H1 (cell line): ENCODE measurements around the gene AREG. TPM values are rescaled to one million over a fixed set of nuclear protein-coding genes. Genes with fewer than 3 reads are reported as not detected.
"Not testable (repeated sequence)": the region's sequence is repeated elsewhere in the genome, so short reads cannot be mapped to it uniquely, and the experiment has no call there.

ENCODE experiments used
- CTCF ChIA-PET: fragments of 300-600 bp; sonication (Branson Sonifier 250); formaldehyde crosslinking; loops from one replicate; lab custom pipeline; 2021; ENCODE audit not compliant: partially characterized antibody; lab: Charles Lee
- POLR2A ChIA-PET: fragments of 300-600 bp; sonication (Branson Sonifier 250); formaldehyde crosslinking; loops from one replicate; lab custom pipeline; 2021; ENCODE audit warnings: inconsistent platforms; ENCODE audit not compliant: partially characterized antibody; lab: Charles Lee
- DNase-seq, 2 experiments: peaks; one replicate each; pipeline versions ENCODE4 v3.0.0 to v3.0.0-alpha.2; 2010 to 2022; ENCODE audit warnings: low spot score in 2 of 2, low read depth in 1 of 2, mixed read lengths in 1 of 2
- FAIRE-seq: peaks from 2 replicates; lab custom pipeline; 2011; peaks lifted over from hg19 to GRCh38; lab: Jason Lieb, UNC
- H2AFZ ChIP-seq: 2 replicates; pipeline ENCODE4 v1.8.1; 2012; ENCODE audit warnings: low read length, inconsistent platforms
- H2AK5ac ChIP-seq: 2 replicates; pipeline ENCODE4 v1.6.1; 2013; ENCODE audit warnings: low read depth, low read length
- H2BK120ac ChIP-seq: replicated peaks from 2 replicates; pipeline ENCODE3; 2013; ENCODE audit warnings: low read depth, low read length, inconsistent platforms
- H2BK12ac ChIP-seq: 2 replicates; pipeline ENCODE4 v1.6.1; 2013; ENCODE audit warnings: low read depth, low read length
- H2BK15ac ChIP-seq: 2 replicates; pipeline ENCODE4 v1.6.1; 2013; ENCODE audit warnings: low read length
- H2BK20ac ChIP-seq: 2 replicates; pipeline ENCODE4 v1.6.1; 2013; ENCODE audit warnings: low read length
- H2BK5ac ChIP-seq: 2 replicates; pipeline ENCODE4 v1.6.1; 2013; ENCODE audit warnings: low read depth, low read length
- H3K14ac ChIP-seq: 2 replicates; pipeline ENCODE4 v1.6.1; 2013; ENCODE audit warnings: inconsistent platforms; ENCODE audit not compliant: insufficient read length
- H3K18ac ChIP-seq: 2 replicates; pipeline ENCODE4 v1.6.1; 2013; ENCODE audit warnings: low read length; ENCODE audit errors: extremely low read depth
- H3K23ac ChIP-seq: 2 replicates; pipeline ENCODE4 v1.6.1; 2013; ENCODE audit warnings: inconsistent platforms; ENCODE audit not compliant: insufficient read length
- H3K23me2 ChIP-seq: 2 replicates; pipeline ENCODE4 v1.6.1; 2013; ENCODE audit warnings: low read depth, low read length
- H3K27ac ChIP-seq: 2 replicates; pipeline ENCODE4 v1.6.1; 2011; ENCODE audit warnings: low read depth, low read length, inconsistent platforms
- H3K27me3 ChIP-seq, 4 experiments: replicated peaks in 1 of 4; 1 replicate in 1 of 4; 2 replicates in 3 of 4; pipeline versions ENCODE4 v1.6.1 to v1.8.1; 2011 to 2013; ENCODE audit warnings: low read length in 3 of 4, mild to moderate bottlenecking in 3 of 4, inconsistent platforms in 2 of 4, mixed read lengths in 2 of 4, moderate library complexity in 1 of 4; ENCODE audit not compliant: control insufficient read depth in 3 of 4, insufficient read depth in 3 of 4; ENCODE audit errors: extremely low read depth in 1 of 4
- H3K36me3 ChIP-seq, 4 experiments: 2 replicates each; pipeline versions ENCODE4 v1.6.1 to v1.8.1; 2011 to 2013; ENCODE audit warnings: mild to moderate bottlenecking in 4 of 4, low read length in 3 of 4, moderate library complexity in 2 of 4, control low read depth in 1 of 4, inconsistent platforms in 1 of 4; ENCODE audit not compliant: insufficient read depth in 4 of 4, control insufficient read depth in 2 of 4
- H3K4ac ChIP-seq: replicated peaks from 2 replicates; pipeline ENCODE3; 2013; ENCODE audit warnings: low read length, low read depth, mixed read lengths, inconsistent platforms; ENCODE audit not compliant: insufficient read length
- H3K4me1 ChIP-seq, 4 experiments: replicated peaks in 1 of 4; 1 replicate in 1 of 4; 2 replicates in 3 of 4; pipeline versions ENCODE4 v1.6.1 to v1.8.1; 2011 to 2013; ENCODE audit warnings: low read length in 3 of 4, inconsistent platforms in 2 of 4, mixed read lengths in 1 of 4; ENCODE audit not compliant: insufficient read depth in 4 of 4, control insufficient read depth in 3 of 4
- H3K4me2 ChIP-seq, 2 experiments: 2 replicates each; pipeline versions ENCODE4 v1.6.1 to v1.8.1; 2011 to 2013; ENCODE audit warnings: low read depth in 2 of 2, low read length in 2 of 2, control low read depth in 1 of 2, inconsistent platforms in 1 of 2, mild to moderate bottlenecking in 1 of 2; ENCODE audit not compliant: insufficient read depth in 1 of 2
- H3K4me3 ChIP-seq, 4 experiments: fragments of 200-600, 300-600 bp in 1 of 4; sonication (generic), shearing (Covaris generic), sonication (Bioruptor Twin) in 1 of 4; 2 replicates each; pipeline versions ENCODE4 v1.5.1 to v1.8.1; 2011 to 2016; ENCODE audit warnings: low read length in 4 of 4, low read depth in 3 of 4, control low read depth in 2 of 4, inconsistent platforms in 2 of 4, mild to moderate bottlenecking in 2 of 4, mixed read lengths in 1 of 4, moderate library complexity in 1 of 4; ENCODE audit not compliant: insufficient read depth in 2 of 4; ENCODE audit errors: extremely low read depth in 1 of 4
- H3K56ac ChIP-seq: replicated peaks from 2 replicates; pipeline ENCODE3; 2013; ENCODE audit warnings: low read depth, mild to moderate bottlenecking, mixed read lengths, low read length, inconsistent platforms; ENCODE audit not compliant: insufficient read length
- H3K79me1 ChIP-seq: 2 replicates; pipeline ENCODE4 v1.6.1; 2013; ENCODE audit warnings: low read depth, low read length, control low read depth
- H3K79me2 ChIP-seq, 2 experiments: 2 replicates each; pipeline versions ENCODE4 v1.6.1 to v1.8.1; 2012 to 2013; ENCODE audit warnings: low read length in 2 of 2, mild to moderate bottlenecking in 2 of 2, inconsistent platforms in 1 of 2; ENCODE audit not compliant: insufficient read depth in 2 of 2, control insufficient read depth in 1 of 2
- H3K9ac ChIP-seq, 4 experiments: replicated peaks in 1 of 4; 1 replicate in 1 of 4; 2 replicates in 3 of 4; pipeline versions ENCODE4 v1.6.1 to v1.8.1; 2011 to 2013; ENCODE audit warnings: low read depth in 3 of 4, low read length in 3 of 4, control low read depth in 2 of 4, mild to moderate bottlenecking in 2 of 4, moderate library complexity in 2 of 4, inconsistent platforms in 1 of 4; ENCODE audit errors: extremely low read depth in 1 of 4
- H3K9me3 ChIP-seq, 2 experiments: 2 replicates each; pipeline versions ENCODE4 v1.6.1 to v1.8.1; 2012 to 2013; ENCODE audit warnings: mild to moderate bottlenecking in 2 of 2, moderate library complexity in 2 of 2, control low read depth in 1 of 2, inconsistent platforms in 1 of 2, low read depth in 1 of 2, low read length in 1 of 2, mixed read lengths in 1 of 2; ENCODE audit not compliant: insufficient read depth in 2 of 2
- H4K20me1 ChIP-seq, 2 experiments: replicated peaks in 1 of 2; 2 replicates each; pipeline versions ENCODE3 to v1.8.1; 2011 to 2013; ENCODE audit warnings: inconsistent platforms in 2 of 2, low read length in 2 of 2, mild to moderate bottlenecking in 1 of 2; ENCODE audit not compliant: insufficient read depth in 2 of 2, control insufficient read depth in 1 of 2
- H4K5ac ChIP-seq: 2 replicates; pipeline ENCODE4 v1.6.1; 2013; ENCODE audit warnings: low read length, low read depth, mixed read lengths, inconsistent platforms; ENCODE audit not compliant: insufficient read length
- H4K8ac ChIP-seq: 2 replicates; pipeline ENCODE4 v1.8.0; 2013; ENCODE audit warnings: mild to moderate bottlenecking, moderate library complexity, low read length, inconsistent platforms; ENCODE audit not compliant: insufficient read depth; ENCODE audit errors: extremely low read depth
- H4K91ac ChIP-seq: replicated peaks from 2 replicates; pipeline ENCODE3; 2013; ENCODE audit warnings: low read length, mixed read lengths, inconsistent platforms; ENCODE audit not compliant: insufficient read length
- WGBS, 2 experiments: shearing (Covaris generic) in 1 of 2; methylation state at CpG; one replicate each; pipeline versions ENCODE4 v1.1.6 to v1.1.7; 2013 to 2015; ENCODE audit warnings: low lambda C conversion rate in 2 of 2, mixed read lengths in 2 of 2, inconsistent platforms in 1 of 2, low coverage in 1 of 2, missing lambda C conversion rate in 1 of 2; ENCODE audit not compliant: insufficient replicate concordance in 2 of 2, insufficient coverage in 1 of 2, insufficient read length in 1 of 2; ENCODE audit errors: extremely low coverage in 1 of 2, missing lambda C conversion rate in 1 of 2; 5-methylcytosine and 5-hydroxymethylcytosine counted together
- polyA plus RNA-seq, 7 experiments: library from polyadenylated mRNA; depleted of rRNA in 3 of 7; stranded (reverse) in 5 of 7; unstranded in 2 of 7; fragments of >200 nt in 5 of 7; fragments of 200-250 nt in 2 of 7; gene quantifications; 1 replicate in 5 of 7; 2 replicates in 1 of 7; 4 replicates in 1 of 7; pipeline versions ENCODE4 v1.2.1 to v1.2.3, GENCODE V29; 2011 to 2013; ENCODE audit warnings: missing spikeins in 2 of 7, mixed read lengths in 2 of 7
- total RNA-seq: library from RNA; stranded (reverse); fragmentation: NEBNext Ultra II Directional; extraction: Animal tissue kit (Norgen Biotek cat#: 25700); gene quantifications from 2 replicates; pipeline ENCODE4 v1.2.1, GENCODE V29; 2021

The AREG gene
- total and polyA plus RNA-seq, 2 of the 8 experiments (the other 6 are each of a cell fraction or from before 2014, with no cell fraction given): not detected

DNA sequence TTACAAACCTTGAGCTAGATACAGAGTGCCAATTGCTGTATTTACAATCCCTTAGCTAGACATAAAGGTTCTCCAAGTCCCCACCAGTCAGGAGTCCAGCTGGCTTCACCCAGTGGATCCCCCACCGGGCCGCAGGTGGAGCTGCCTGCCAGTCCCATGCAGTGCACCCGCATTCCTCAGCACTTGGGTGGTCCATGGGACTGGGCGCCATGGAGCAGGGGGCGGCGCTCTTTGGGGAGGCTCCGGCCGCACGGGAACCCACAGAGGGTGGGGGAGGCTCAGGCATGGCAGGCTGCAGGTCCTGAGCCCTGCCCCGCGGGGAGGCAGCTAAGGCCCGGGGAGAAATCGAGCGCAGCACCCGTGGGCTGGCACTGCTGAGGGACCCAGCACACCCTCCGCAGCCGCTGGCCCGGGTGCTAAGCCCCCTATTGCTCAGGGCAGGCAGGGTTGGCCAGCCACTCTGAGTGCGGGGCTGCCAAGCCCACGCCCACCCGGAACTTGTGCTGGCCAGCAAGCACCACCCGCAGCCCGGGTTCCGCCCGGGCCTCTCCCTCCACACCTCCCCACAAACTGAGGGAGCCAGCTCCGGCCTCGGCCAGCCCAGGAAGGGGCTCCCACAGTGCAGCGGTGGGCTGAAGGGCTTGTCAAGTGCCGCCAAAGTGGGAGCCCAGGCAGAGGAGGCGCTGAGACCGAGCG, 45.9 kb upstream of the AREG start:
- H4K20me1 ChIP-seq, H3K9me3 ChIP-seq, H3K18ac ChIP-seq, H3K27me3 ChIP-seq, H3K36me3 ChIP-seq, H3K4me2 ChIP-seq, H2BK15ac ChIP-seq, H3K56ac ChIP-seq, H3K4me3 ChIP-seq, H3K4ac ChIP-seq, H3K14ac ChIP-seq, H2AK5ac ChIP-seq, H2AFZ ChIP-seq, H3K4me1 ChIP-seq, H4K91ac ChIP-seq, H3K23me2 ChIP-seq, H3K9ac ChIP-seq, POLR2A ChIA-PET, FAIRE-seq, H3K23ac ChIP-seq, H3K27ac ChIP-seq, H2BK5ac ChIP-seq, H4K8ac ChIP-seq, H2BK12ac ChIP-seq, DNase-seq, H3K79me2 ChIP-seq, H2BK120ac ChIP-seq, H3K79me1 ChIP-seq, H4K5ac ChIP-seq, H2BK20ac ChIP-seq: not testable (repeated sequence)
- CTCF ChIA-PET: interaction anchor here (1.0 to 1.3 kb wide), 2 partner anchors 21 to 23 kb away, joined by 3 to 5 read pairs; no protein-coding TSS in a partner anchor
- WGBS, 2 experiments: 80% methylated on average over 20 of the region's 32 CpGs; no CpG with 5 or more reads in 1 of the 2 experiments
